ENCODE measurements around the gene FABP2. TPM values are rescaled to one million over a fixed set of nuclear protein-coding genes. Genes with fewer than 3 reads are reported as not detected.

FABP2 gene
- total RNA-seq, 5 donors from 2014 or later (not counting 1 experiment from before 2014, with no cell fraction given), result not detected

- no peaks in the 10 kb centered on the region for H3K4me1 Mint-ChIP-seq
- no peaks in the 10 kb centered on the region for H3K9me3 Mint-ChIP-seq
- peaks cover 7 to 8% of the 10 kb centered on the region in 2 donors for H3K27me3 Mint-ChIP-seq
- H3K36me3 Mint-ChIP-seq, result no peaks in the 10 kb centered on the region
- no peak for DNase-seq
- Histone ChIP-seq H3K36me3 (ENCODE audit: control insufficient read depth in 2 of 2, extremely low read depth in 1 of 2, insufficient read depth in 1 of 2, low read length in 1 of 2) (no peaks in the 10 kb centered on the region), H3K4me3 (ENCODE audit: control insufficient read depth in 1 of 2, extremely low read depth in 1 of 2, low read length in 1 of 2) (no peak overlapping the region), H3K9me3 (no peaks in the 10 kb centered on the region), H3K27me3 (replicated peaks in 1 of 2; ENCODE audit: control insufficient read depth in 2 of 2, extremely low read depth in 1 of 2, insufficient read depth in 2 of 2, low read length in 1 of 2) (peaks cover 0 to 1% of the 10 kb centered on the region in 2 experiments), H3K27ac (ENCODE audit: low read length) (no peak overlapping the region), H3K4me1 (ENCODE audit: control insufficient read depth in 1 of 2, extremely low read depth in 1 of 2, insufficient read depth in 2 of 2, low read length in 2 of 2) (no peaks in the 10 kb centered on the region)
- CTCF ChIA-PET, result interaction anchor here (1.2 to 1.7 kb wide), 2 partner anchors 175 to 179 kb away, joined by 5 read pairs; no protein-coding TSS in a partner anchor
- H3K4me3 Mint-ChIP-seq, result no peak overlapping the region
- POLR2A ChIA-PET, result no interaction called here
- WGBS (ENCODE audit: insufficient coverage), result no CpG with 5 or more reads among the region's 2 CpGs
- ATAC-seq (replicated peaks in 1 of 4), result no peak
- no peak overlapping the region for H3K27ac Mint-ChIP-seq
Observed at GRCh38 chr4:119315036-119315435, 6.9 kb downstream of the FABP2 start.

GRCh38 chr4:119314356-119314755 lies 7.6 kb downstream of the FABP2 start:
- peaks cover 7 to 8% of the 10 kb centered on the region in 2 donors for H3K27me3 Mint-ChIP-seq
- H3K27ac Mint-ChIP-seq, result peak overlapping the region in 1 of 2 donors; percentile 16

GRCh38 chr4:119313237-119313636 lies 8.7 kb downstream of the FABP2 start:
- Mint-ChIP-seq H3K27me3 (peaks cover 7 to 8% of the 10 kb centered on the region in 2 donors), H3K4me1 (no peaks in the 10 kb centered on the region), H3K4me3 (no peak overlapping the region), H3K27ac (no peak overlapping the region), H3K9me3 (no peaks in the 10 kb centered on the region), H3K36me3 (no peaks in the 10 kb centered on the region)
- H3K4me3 ChIP-seq (ENCODE audit: control insufficient read depth in 1 of 2, extremely low read depth in 1 of 2, low read length in 1 of 2), result no peak overlapping the region
- no peak overlapping the region for H3K27ac ChIP-seq (ENCODE audit: low read length)
- DNase-seq (no peak), ATAC-seq (replicated peaks in 1 of 4) (no peak)
- H3K9me3 ChIP-seq, result no peaks in the 10 kb centered on the region
- no peaks in the 10 kb centered on the region for H3K36me3 ChIP-seq (ENCODE audit: control insufficient read depth in 2 of 2, extremely low read depth in 1 of 2, insufficient read depth in 1 of 2, low read length in 1 of 2)
- ChIA-PET POLR2A (interaction anchor here in 1 of 2 donors (0.6 kb wide), 1 partner anchor 707 kb away, joined by 3 read pairs; no protein-coding TSS in a partner anchor), CTCF (interaction anchor here (0.6 to 1.9 kb wide), 6 partner anchors 13 to 180 kb away, joined by 3 to 8 read pairs (median 4); a partner anchor contains a TSS)
- peaks cover 0 to 3% of the 10 kb centered on the region in 2 experiments for H3K27me3 ChIP-seq (replicated peaks in 1 of 2; ENCODE audit: control insufficient read depth in 2 of 2, extremely low read depth in 1 of 2, insufficient read depth in 2 of 2, low read length in 1 of 2)
- no peaks in the 10 kb centered on the region for H3K4me1 ChIP-seq (ENCODE audit: control insufficient read depth in 1 of 2, extremely low read depth in 1 of 2, insufficient read depth in 2 of 2, low read length in 2 of 2)

More at GRCh38 chr4:119314356-119314755, 7.6 kb downstream of the FABP2 start:
- no CpG with 5 or more reads among the region's 4 CpGs for WGBS (ENCODE audit: insufficient coverage)
- CTCF ChIA-PET, result interaction anchor here (0.7 to 1.9 kb wide), 8 partner anchors 14 to 272 kb away, joined by 3 to 8 read pairs (median 4); a partner anchor contains a TSS
- no peaks in the 10 kb centered on the region for H3K9me3 ChIP-seq
- no peaks in the 10 kb centered on the region for H3K4me1 ChIP-seq (ENCODE audit: control insufficient read depth in 1 of 2, extremely low read depth in 1 of 2, insufficient read depth in 2 of 2, low read length in 2 of 2)
- H3K4me1 Mint-ChIP-seq, result no peaks in the 10 kb centered on the region
- H3K27ac ChIP-seq (ENCODE audit: low read length), result no peak overlapping the region
- H3K4me3 ChIP-seq (ENCODE audit: control insufficient read depth in 1 of 2, extremely low read depth in 1 of 2, low read length in 1 of 2), result no peak overlapping the region
- ATAC-seq (replicated peaks in 1 of 4) (peak; percentile 60 to 85 (median 66)), DNase-seq (peak in 18 of 35 experiments; percentile 5 to 68 (median 16))
- H3K36me3 Mint-ChIP-seq, result no peaks in the 10 kb centered on the region
- H3K4me3 Mint-ChIP-seq, result no peak overlapping the region
- POLR2A ChIA-PET, result interaction anchor here in 1 of 2 donors (0.6 kb wide), 1 partner anchor 64 kb away, joined by 3 read pairs; no protein-coding TSS in a partner anchor
- H3K9me3 Mint-ChIP-seq, result no peaks in the 10 kb centered on the region
- peaks cover 0 to 3% of the 10 kb centered on the region in 2 experiments for H3K27me3 ChIP-seq (replicated peaks in 1 of 2; ENCODE audit: control insufficient read depth in 2 of 2, extremely low read depth in 1 of 2, insufficient read depth in 2 of 2, low read length in 1 of 2)
- H3K36me3 ChIP-seq (ENCODE audit: control insufficient read depth in 2 of 2, extremely low read depth in 1 of 2, insufficient read depth in 1 of 2, low read length in 1 of 2), result no peaks in the 10 kb centered on the region

GRCh38 chr4:119310826-119311225 lies 11.1 kb downstream of the FABP2 start:
- CTCF ChIA-PET, result interaction anchor here (1.1 to 1.4 kb wide), 2 partner anchors 11 kb away, joined by 3 read pairs; a partner anchor contains a TSS
- H3K9me3 Mint-ChIP-seq, result no peaks in the 10 kb centered on the region
- Histone ChIP-seq H3K4me3 (ENCODE audit: control insufficient read depth in 1 of 2, extremely low read depth in 1 of 2, low read length in 1 of 2) (no peak overlapping the region), H3K36me3 (ENCODE audit: control insufficient read depth in 2 of 2, extremely low read depth in 1 of 2, insufficient read depth in 1 of 2, low read length in 1 of 2) (no peaks in the 10 kb centered on the region), H3K4me1 (ENCODE audit: control insufficient read depth in 1 of 2, extremely low read depth in 1 of 2, insufficient read depth in 2 of 2, low read length in 2 of 2) (no peaks in the 10 kb centered on the region), H3K27me3 (replicated peaks in 1 of 2; ENCODE audit: control insufficient read depth in 2 of 2, extremely low read depth in 1 of 2, insufficient read depth in 2 of 2, low read length in 1 of 2) (peaks cover 0 to 3% of the 10 kb centered on the region in 2 experiments), H3K27ac (ENCODE audit: low read length) (no peak overlapping the region), H3K9me3 (no peaks in the 10 kb centered on the region)
- H3K36me3 Mint-ChIP-seq, result no peaks in the 10 kb centered on the region
- POLR2A ChIA-PET, result interaction anchor here (0.6 to 1.0 kb wide), 2 partner anchors 13 to 201 kb away, joined by 3 to 4 read pairs; no protein-coding TSS in a partner anchor
- no peak overlapping the region for H3K27ac Mint-ChIP-seq
- no peak overlapping the region for H3K4me3 Mint-ChIP-seq
- ATAC-seq (replicated peaks in 1 of 4) (no peak), DNase-seq (no peak)
- no CpG with 5 or more reads among the region's 1 CpG for WGBS (ENCODE audit: insufficient coverage)
- H3K4me1 Mint-ChIP-seq, result peaks cover 4 to 9% (median 6%) of the 10 kb centered on the region in 3 donors
- peaks cover 5 to 7% of the 10 kb centered on the region in 2 donors for H3K27me3 Mint-ChIP-seq

GRCh38 chr4:119307606-119308005 lies 14.3 kb downstream of the FABP2 start:
- CTCF ChIA-PET, result interaction anchor here in 1 of 2 donors (0.7 kb wide), 1 partner anchor 239 kb away, joined by 4 read pairs; no protein-coding TSS in a partner anchor
- Histone ChIP-seq H3K27ac (ENCODE audit: low read length) (no peak overlapping the region), H3K36me3 (ENCODE audit: control insufficient read depth in 2 of 2, extremely low read depth in 1 of 2, insufficient read depth in 1 of 2, low read length in 1 of 2) (no peaks in the 10 kb centered on the region), H3K4me1 (ENCODE audit: control insufficient read depth in 1 of 2, extremely low read depth in 1 of 2, insufficient read depth in 2 of 2, low read length in 2 of 2) (no peaks in the 10 kb centered on the region), H3K4me3 (ENCODE audit: control insufficient read depth in 1 of 2, extremely low read depth in 1 of 2, low read length in 1 of 2) (no peak overlapping the region), H3K27me3 (replicated peaks in 1 of 2; ENCODE audit: control insufficient read depth in 2 of 2, extremely low read depth in 1 of 2, insufficient read depth in 2 of 2, low read length in 1 of 2) (peaks cover 0 to 3% of the 10 kb centered on the region in 2 experiments), H3K9me3 (no peaks in the 10 kb centered on the region)
- H3K27me3 Mint-ChIP-seq, result peaks cover under 1 to 7% of the 10 kb centered on the region in 2 donors
- H3K4me3 Mint-ChIP-seq, result no peak overlapping the region
- H3K36me3 Mint-ChIP-seq, result no peaks in the 10 kb centered on the region
- DNase-seq (no peak), ATAC-seq (replicated peaks in 1 of 4) (no peak)
- no peak overlapping the region for H3K27ac Mint-ChIP-seq
- H3K4me1 Mint-ChIP-seq, result peaks cover 4 to 9% (median 6%) of the 10 kb centered on the region in 3 donors
- no peaks in the 10 kb centered on the region for H3K9me3 Mint-ChIP-seq
- POLR2A ChIA-PET, result interaction anchor here in 1 of 2 donors (0.6 kb wide), 1 partner anchor 15 kb away, joined by 3 read pairs; no protein-coding TSS in a partner anchor

- ATAC-seq (replicated peaks in 1 of 4), result no peak
Observed at GRCh38 chr4:119304431-119304830, 17.5 kb downstream of the FABP2 start.

More at GRCh38 chr4:119304431-119304830, 17.5 kb downstream of the FABP2 start:
- H3K27ac Mint-ChIP-seq, result no peak overlapping the region
- H3K9me3 Mint-ChIP-seq, result no peaks in the 10 kb centered on the region
- peaks cover 0 to 7% of the 10 kb centered on the region in 2 donors for H3K27me3 Mint-ChIP-seq
- Histone ChIP-seq H3K27me3 (replicated peaks in 1 of 2; ENCODE audit: control insufficient read depth in 2 of 2, extremely low read depth in 1 of 2, insufficient read depth in 2 of 2, low read length in 1 of 2) (no peaks in the 10 kb centered on the region), H3K9me3 (no peaks in the 10 kb centered on the region), H3K4me1 (ENCODE audit: control insufficient read depth in 1 of 2, extremely low read depth in 1 of 2, insufficient read depth in 2 of 2, low read length in 2 of 2) (peaks cover 3 to 9% of the 10 kb centered on the region in 2 experiments), H3K4me3 (ENCODE audit: control insufficient read depth in 1 of 2, extremely low read depth in 1 of 2, low read length in 1 of 2) (no peak overlapping the region), H3K36me3 (ENCODE audit: control insufficient read depth in 2 of 2, extremely low read depth in 1 of 2, insufficient read depth in 1 of 2, low read length in 1 of 2) (no peaks in the 10 kb centered on the region), H3K27ac (ENCODE audit: low read length) (no peak overlapping the region)
- no peaks in the 10 kb centered on the region for H3K36me3 Mint-ChIP-seq
- H3K4me3 Mint-ChIP-seq, result no peak overlapping the region
- peaks cover 10 to 29% (median 13%) of the 10 kb centered on the region in 3 donors for H3K4me1 Mint-ChIP-seq
- ChIA-PET POLR2A (no interaction called here), CTCF (no interaction called here)
- no peak for DNase-seq

Measured in T-cell (primary cell).